ENCODE results near the gene ATG7. TPM values are rescaled to one million over a fixed set of nuclear protein-coding genes. Genes with fewer than 3 reads are reported as not detected.

ATG7 gene
- polyA plus RNA-seq, 1 donor: 16.6 TPM

DNA sequence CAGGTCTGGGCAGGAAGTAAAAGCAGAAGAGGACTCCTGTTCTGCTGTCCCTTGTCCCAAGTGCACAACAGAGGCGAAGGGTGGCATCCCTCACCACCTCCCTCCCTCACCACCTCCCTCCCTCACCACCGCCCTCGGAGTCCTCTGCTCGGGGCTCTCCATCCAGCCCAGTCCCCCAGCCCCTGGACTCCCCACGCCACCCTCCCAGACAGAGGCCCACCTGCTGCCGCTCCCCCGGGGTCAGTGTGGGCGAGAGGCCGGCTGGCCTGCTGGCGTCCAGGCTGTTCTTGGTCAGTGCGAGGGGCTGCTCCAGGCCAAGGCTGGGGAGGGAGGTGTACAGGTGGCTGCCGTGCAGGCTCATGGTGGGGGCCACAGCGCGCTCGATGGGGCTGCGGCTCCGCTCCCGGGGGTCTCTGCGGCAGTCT, 292.4 kb downstream of the ATG7 start:
- Histone ChIP-seq H3K4me3 (ENCODE audit: low read length) (no peak overlapping the region), H3K36me3 (ENCODE audit: control insufficient read depth, insufficient read depth, low read length) (peaks cover 75% of the 10 kb centered on the region), H3K27ac (ENCODE audit: low read length) (no peak overlapping the region), H3K9me3 (ENCODE audit: control insufficient read depth, low read depth, low read length) (no peaks in the 10 kb centered on the region), H3K27me3 (ENCODE audit: control insufficient read depth, insufficient read depth, low read length) (no peaks in the 10 kb centered on the region), H3K4me1 (ENCODE audit: control insufficient read depth, insufficient read depth, low read length) (peaks cover 2% of the 10 kb centered on the region)
- no peak for DNase-seq
- no CpG with 5 or more reads among the region's 19 CpGs for WGBS (ENCODE audit: insufficient coverage, low lambda C conversion rate)

DNA sequence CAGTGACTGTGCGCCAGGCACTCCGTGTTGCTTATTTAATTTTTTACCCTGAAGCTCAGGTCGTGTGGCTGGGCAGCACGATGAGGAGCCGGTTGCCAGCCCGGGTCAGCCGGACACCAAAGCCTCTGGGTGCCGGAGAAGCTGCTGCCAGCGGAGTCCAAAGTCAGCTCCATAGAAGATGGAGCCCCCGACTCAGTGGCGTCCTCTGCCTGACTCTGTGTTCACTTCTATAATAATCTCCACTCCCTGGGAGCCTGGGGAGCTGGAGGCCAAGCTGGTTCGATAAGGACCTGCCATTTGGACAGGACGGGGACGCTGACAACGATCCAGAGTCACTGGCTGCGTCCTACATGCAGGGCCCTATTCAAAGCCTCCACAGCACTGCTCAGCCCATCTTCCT, 292.9 kb downstream of the ATG7 start:
- Histone ChIP-seq H3K36me3 (ENCODE audit: control insufficient read depth, insufficient read depth, low read length) (peaks cover 76% of the 10 kb centered on the region), H3K9me3 (ENCODE audit: control insufficient read depth, low read depth, low read length) (no peaks in the 10 kb centered on the region), H3K4me3 (ENCODE audit: low read length) (no peak overlapping the region), H3K27me3 (ENCODE audit: control insufficient read depth, insufficient read depth, low read length) (no peaks in the 10 kb centered on the region), H3K4me1 (ENCODE audit: control insufficient read depth, insufficient read depth, low read length) (peaks cover 2% of the 10 kb centered on the region), H3K27ac (ENCODE audit: low read length) (no peak overlapping the region)
- no peak for DNase-seq
- no CpG with 5 or more reads among the region's 16 CpGs for WGBS (ENCODE audit: insufficient coverage, low lambda C conversion rate)

DNA sequence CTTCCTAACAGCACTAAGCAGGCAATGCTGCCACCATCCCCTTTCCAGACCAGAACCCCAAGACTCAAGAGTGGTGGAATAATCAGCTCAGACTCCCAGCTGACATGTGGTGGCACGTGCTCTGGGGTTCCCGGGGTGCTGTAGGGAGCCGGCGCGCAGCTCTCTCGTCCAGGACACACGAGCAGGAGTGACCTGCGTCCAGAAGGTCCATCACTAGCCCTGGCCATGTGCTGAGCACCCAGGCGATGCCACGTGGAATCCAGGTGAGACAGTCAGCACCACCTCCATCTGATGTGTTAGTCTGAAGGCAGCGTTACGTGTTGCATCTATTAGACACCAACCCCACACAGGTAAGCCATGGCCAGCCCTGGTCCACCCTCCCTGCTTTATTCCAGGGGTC, 293.3 kb downstream of the ATG7 start:
- no CpG with 5 or more reads among the region's 12 CpGs for WGBS (ENCODE audit: insufficient coverage, low lambda C conversion rate)
- no peak overlapping the region for H3K27ac ChIP-seq (ENCODE audit: low read length)
- no peak overlapping the region for H3K4me3 ChIP-seq (ENCODE audit: low read length)
- no peak for DNase-seq
- peaks cover 76% of the 10 kb centered on the region for H3K36me3 ChIP-seq (ENCODE audit: control insufficient read depth, insufficient read depth, low read length)
- no peaks in the 10 kb centered on the region for H3K9me3 ChIP-seq (ENCODE audit: control insufficient read depth, low read depth, low read length)
- H3K4me1 ChIP-seq (ENCODE audit: control insufficient read depth, insufficient read depth, low read length): peaks cover 2% of the 10 kb centered on the region
- H3K27me3 ChIP-seq (ENCODE audit: control insufficient read depth, insufficient read depth, low read length): no peaks in the 10 kb centered on the region

DNA sequence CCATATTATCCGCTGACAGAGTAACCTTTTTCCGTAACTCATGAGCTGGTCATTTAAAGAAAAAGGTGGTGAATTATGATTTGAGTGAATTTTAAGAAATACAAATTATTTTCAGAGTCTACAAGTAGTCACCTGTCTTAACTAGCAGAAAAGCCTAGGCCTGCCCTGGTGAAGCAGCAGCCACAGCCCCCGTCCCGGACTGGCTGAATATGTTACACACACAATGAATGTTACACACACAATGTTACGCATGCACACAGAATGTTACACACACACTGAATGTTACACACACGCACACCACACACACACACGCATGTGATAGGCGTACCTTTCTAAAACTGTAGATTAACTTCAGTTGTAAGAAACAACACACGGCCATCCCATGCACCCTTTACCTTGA, 293.7 kb downstream of the ATG7 start:
- no peak overlapping the region for H3K4me3 ChIP-seq (ENCODE audit: low read length)
- DNase-seq: no peak
- no peak overlapping the region for H3K27ac ChIP-seq (ENCODE audit: low read length)
- peaks cover 2% of the 10 kb centered on the region for H3K4me1 ChIP-seq (ENCODE audit: control insufficient read depth, insufficient read depth, low read length)
- H3K36me3 ChIP-seq (ENCODE audit: control insufficient read depth, insufficient read depth, low read length): peaks cover 74% of the 10 kb centered on the region
- WGBS (ENCODE audit: insufficient coverage, low lambda C conversion rate): 100% methylated on average over 1 of the region's 9 CpGs
- no peaks in the 10 kb centered on the region for H3K9me3 ChIP-seq (ENCODE audit: control insufficient read depth, low read depth, low read length)
- no peaks in the 10 kb centered on the region for H3K27me3 ChIP-seq (ENCODE audit: control insufficient read depth, insufficient read depth, low read length)

DNA sequence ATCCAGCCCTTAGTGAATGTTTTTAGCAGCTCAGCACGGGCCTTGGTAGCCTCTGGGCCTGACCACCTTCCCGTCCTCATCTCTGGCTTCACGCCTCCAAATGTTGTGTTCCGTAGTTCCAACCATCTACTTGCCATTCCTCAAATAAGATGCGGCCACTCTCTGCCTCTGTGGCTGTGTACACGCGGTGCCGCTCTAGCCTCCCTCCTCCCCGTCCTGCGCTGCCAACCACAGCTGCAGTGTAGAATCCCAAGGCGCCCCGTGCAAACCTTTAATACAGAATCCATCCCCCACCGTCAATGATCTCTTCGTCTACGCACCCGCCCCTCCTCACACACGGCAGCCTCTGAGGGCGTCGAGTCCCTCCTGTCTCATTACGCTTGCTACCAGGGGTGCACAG, 294.3 kb downstream of the ATG7 start:
- Histone ChIP-seq H3K36me3 (ENCODE audit: control insufficient read depth, insufficient read depth, low read length) (peaks cover 73% of the 10 kb centered on the region), H3K4me3 (ENCODE audit: low read length) (no peak overlapping the region), H3K27ac (ENCODE audit: low read length) (no peak overlapping the region), H3K27me3 (ENCODE audit: control insufficient read depth, insufficient read depth, low read length) (no peaks in the 10 kb centered on the region), H3K4me1 (ENCODE audit: control insufficient read depth, insufficient read depth, low read length) (peaks cover 2% of the 10 kb centered on the region), H3K9me3 (ENCODE audit: control insufficient read depth, low read depth, low read length) (no peaks in the 10 kb centered on the region)
- DNase-seq: no peak
- WGBS (ENCODE audit: insufficient coverage, low lambda C conversion rate): 95% methylated on average over 4 of the region's 20 CpGs

DNA sequence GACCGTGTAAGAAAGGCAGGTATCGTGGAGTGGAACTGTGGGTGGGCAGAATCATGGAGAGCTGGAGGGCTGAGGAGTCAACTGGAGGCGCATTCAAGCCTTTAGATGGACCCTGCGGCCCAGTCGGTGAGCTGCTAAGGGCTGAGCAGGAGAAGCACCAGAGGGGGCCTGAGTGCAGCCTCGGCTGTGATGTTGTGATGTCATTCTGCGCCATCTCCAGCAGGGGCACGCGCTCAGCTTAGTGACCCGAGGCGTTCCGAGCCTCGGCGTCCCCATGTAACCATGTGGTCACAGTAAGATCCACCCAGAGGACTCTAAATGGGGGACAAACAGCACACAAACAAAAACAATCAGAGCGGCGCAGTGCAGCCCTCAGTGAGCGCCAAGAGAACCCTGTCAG, 294.7 kb downstream of the ATG7 start:
- WGBS (ENCODE audit: insufficient coverage, low lambda C conversion rate): no CpG with 5 or more reads among the region's 17 CpGs
- H3K27ac ChIP-seq (ENCODE audit: low read length): no peak overlapping the region
- H3K36me3 ChIP-seq (ENCODE audit: control insufficient read depth, insufficient read depth, low read length): peaks cover 73% of the 10 kb centered on the region
- H3K4me3 ChIP-seq (ENCODE audit: low read length): no peak overlapping the region
- no peaks in the 10 kb centered on the region for H3K9me3 ChIP-seq (ENCODE audit: control insufficient read depth, low read depth, low read length)
- peaks cover 2% of the 10 kb centered on the region for H3K4me1 ChIP-seq (ENCODE audit: control insufficient read depth, insufficient read depth, low read length)
- no peaks in the 10 kb centered on the region for H3K27me3 ChIP-seq (ENCODE audit: control insufficient read depth, insufficient read depth, low read length)
- no peak for DNase-seq

- Histone ChIP-seq H3K27me3 (ENCODE audit: control insufficient read depth, insufficient read depth, low read length) (no peaks in the 10 kb centered on the region), H3K27ac (ENCODE audit: low read length) (peak overlapping the region; percentile 20), H3K36me3 (ENCODE audit: control insufficient read depth, insufficient read depth, low read length) (peaks cover 68% of the 10 kb centered on the region), H3K9me3 (ENCODE audit: control insufficient read depth, low read depth, low read length) (no peaks in the 10 kb centered on the region), H3K4me1 (ENCODE audit: control insufficient read depth, insufficient read depth, low read length) (peaks cover 2% of the 10 kb centered on the region), H3K4me3 (ENCODE audit: low read length) (no peak overlapping the region)
- 100% methylated on average over 1 of the region's 27 CpGs for WGBS (ENCODE audit: insufficient coverage, low lambda C conversion rate)
- no peak for DNase-seq
Measured at GRCh38 chr3:11567516-11568467, 295.6 kb downstream of the ATG7 start.

- no CpG with 5 or more reads among the region's 29 CpGs for WGBS (ENCODE audit: insufficient coverage, low lambda C conversion rate)
- DNase-seq: peak; percentile 14 to 23
- Histone ChIP-seq H3K9me3 (ENCODE audit: control insufficient read depth, low read depth, low read length) (no peaks in the 10 kb centered on the region), H3K27ac (ENCODE audit: low read length) (peak overlapping the region; percentile 20), H3K36me3 (ENCODE audit: control insufficient read depth, insufficient read depth, low read length) (peaks cover 61% of the 10 kb centered on the region), H3K4me3 (ENCODE audit: low read length) (no peak overlapping the region), H3K27me3 (ENCODE audit: control insufficient read depth, insufficient read depth, low read length) (no peaks in the 10 kb centered on the region), H3K4me1 (ENCODE audit: control insufficient read depth, insufficient read depth, low read length) (peaks cover 2% of the 10 kb centered on the region)
Measured at GRCh38 chr3:11568503-11569155, 296.4 kb downstream of the ATG7 start.

DNA sequence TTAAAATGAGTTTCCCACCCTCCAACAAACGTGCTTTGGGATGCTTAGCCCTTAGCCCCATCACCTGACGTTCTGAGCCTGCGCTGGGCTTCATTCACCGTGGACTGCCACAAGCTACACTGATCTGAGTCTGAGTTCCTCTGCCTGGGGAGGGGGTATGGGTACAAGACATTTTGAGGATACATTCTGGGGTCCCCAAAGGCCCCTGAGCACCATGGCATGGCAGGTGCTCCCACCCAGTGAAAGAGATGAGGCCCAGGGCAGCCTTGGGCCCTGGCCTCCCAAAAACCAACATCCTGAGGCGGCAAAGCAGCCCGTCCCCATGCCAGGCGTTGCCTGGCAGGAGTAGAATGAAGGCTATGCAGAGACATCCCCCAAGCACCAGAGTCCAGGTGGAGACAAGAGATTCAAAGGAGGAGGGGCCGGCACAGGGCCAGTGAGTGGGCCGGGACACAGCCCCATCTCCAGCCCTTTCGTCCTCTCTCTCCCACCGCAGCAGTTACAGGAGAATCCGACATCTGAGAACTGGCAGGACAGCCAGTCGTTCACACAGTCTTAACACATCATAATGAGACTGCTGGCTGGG, 297.1 kb downstream of the ATG7 start:
- peaks cover 2% of the 10 kb centered on the region for H3K4me1 ChIP-seq (ENCODE audit: control insufficient read depth, insufficient read depth, low read length)
- no peaks in the 10 kb centered on the region for H3K9me3 ChIP-seq (ENCODE audit: control insufficient read depth, low read depth, low read length)
- no peaks in the 10 kb centered on the region for H3K27me3 ChIP-seq (ENCODE audit: control insufficient read depth, insufficient read depth, low read length)
- DNase-seq: no peak
- no CpG with 5 or more reads among the region's 13 CpGs for WGBS (ENCODE audit: insufficient coverage, low lambda C conversion rate)
- peaks cover 59% of the 10 kb centered on the region for H3K36me3 ChIP-seq (ENCODE audit: control insufficient read depth, insufficient read depth, low read length)
- H3K27ac ChIP-seq (ENCODE audit: low read length): peak overlapping the region; percentile 32
- H3K4me3 ChIP-seq (ENCODE audit: low read length): no peak overlapping the region

DNA sequence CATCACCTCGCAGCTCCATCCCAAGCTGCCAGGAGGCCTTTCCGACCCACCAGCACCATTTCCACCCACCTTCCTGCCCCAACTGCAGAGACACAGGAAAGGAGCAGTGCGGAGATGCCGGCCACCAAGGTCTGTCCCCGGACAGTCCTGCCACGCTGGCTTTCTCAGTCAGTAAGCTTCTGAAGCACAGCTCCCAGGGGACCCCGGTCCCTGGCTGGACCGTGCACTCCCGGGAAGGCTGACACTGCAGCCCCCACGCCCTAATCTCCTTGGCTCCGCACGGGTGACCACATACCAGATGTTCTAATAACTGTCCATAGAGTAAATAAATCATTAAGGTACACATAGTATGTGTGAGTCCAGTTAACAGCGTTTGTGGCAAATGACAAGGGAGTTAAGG, 298.1 kb downstream of the ATG7 start:
- Histone ChIP-seq H3K27me3 (ENCODE audit: control insufficient read depth, insufficient read depth, low read length) (no peaks in the 10 kb centered on the region), H3K27ac (ENCODE audit: low read length) (no peak overlapping the region), H3K4me1 (ENCODE audit: control insufficient read depth, insufficient read depth, low read length) (peaks cover 2% of the 10 kb centered on the region), H3K4me3 (ENCODE audit: low read length) (no peak overlapping the region), H3K9me3 (ENCODE audit: control insufficient read depth, low read depth, low read length) (no peaks in the 10 kb centered on the region), H3K36me3 (ENCODE audit: control insufficient read depth, insufficient read depth, low read length) (peaks cover 57% of the 10 kb centered on the region)
- no peak for DNase-seq
- 40% methylated on average over 1 of the region's 13 CpGs for WGBS (ENCODE audit: insufficient coverage, low lambda C conversion rate)

Data from large intestine (tissue), 3 donors.